IMR-90 (cell line): ENCODE results near the gene ARAP1.

Experiments
- BHLHE40 ChIP-seq: fragments of 150-350 bp; IDR thresholded peaks from 2 replicates; pipeline ENCODE4 v1.6.1; 2016; ENCODE audit warnings: mild to moderate bottlenecking, low read depth, low read length
- CEBPB ChIP-seq: IDR thresholded peaks from 2 replicates; pipeline ENCODE4 v1.6.1; 2012; ENCODE audit warnings: low read depth, low read length, improper control_type of control experiment
- CHD1 ChIP-seq: IDR thresholded peaks from 2 replicates; pipeline ENCODE4 v1.6.1; 2012; ENCODE audit warnings: low read depth, low read length, improper control_type of control experiment
- CTCF ChIP-seq: conservative IDR thresholded peaks from 2 replicates; pipeline ENCODE4 v1.5.1; 2012; ENCODE audit warnings: mild to moderate bottlenecking, low read depth, low read length, improper control_type of control experiment
- MAFK ChIP-seq: IDR thresholded peaks from 2 replicates; pipeline ENCODE4 v1.6.1; 2012; ENCODE audit warnings: low read depth, low read length, improper control_type of control experiment
- MAZ ChIP-seq: IDR thresholded peaks from 2 replicates; pipeline ENCODE4 v1.6.1; 2012; ENCODE audit warnings: low read depth, mild to moderate bottlenecking, low read length, improper control_type of control experiment, moderate library complexity, borderline replicate concordance
- MXI1 ChIP-seq: IDR thresholded peaks from 2 replicates; pipeline ENCODE4 v1.6.1; 2012; ENCODE audit warnings: low read depth, mild to moderate bottlenecking, low read length, moderate library complexity, borderline replicate concordance
- POLR2A ChIP-seq: IDR thresholded peaks from 2 replicates; pipeline ENCODE4 v1.6.1; 2012; ENCODE audit warnings: mild to moderate bottlenecking, low read depth, low read length
- RAD21 ChIP-seq: IDR thresholded peaks from 2 replicates; pipeline ENCODE4 v1.6.1; 2012; ENCODE audit warnings: low read length, improper control_type of control experiment
- SMC3 ChIP-seq: fragments of 150-350 bp; IDR thresholded peaks from 2 replicates; pipeline ENCODE4 v1.6.1; 2016; ENCODE audit warnings: low read depth, mild to moderate bottlenecking, antibody characterized with exemption, low read length, moderate library complexity

DNA sequence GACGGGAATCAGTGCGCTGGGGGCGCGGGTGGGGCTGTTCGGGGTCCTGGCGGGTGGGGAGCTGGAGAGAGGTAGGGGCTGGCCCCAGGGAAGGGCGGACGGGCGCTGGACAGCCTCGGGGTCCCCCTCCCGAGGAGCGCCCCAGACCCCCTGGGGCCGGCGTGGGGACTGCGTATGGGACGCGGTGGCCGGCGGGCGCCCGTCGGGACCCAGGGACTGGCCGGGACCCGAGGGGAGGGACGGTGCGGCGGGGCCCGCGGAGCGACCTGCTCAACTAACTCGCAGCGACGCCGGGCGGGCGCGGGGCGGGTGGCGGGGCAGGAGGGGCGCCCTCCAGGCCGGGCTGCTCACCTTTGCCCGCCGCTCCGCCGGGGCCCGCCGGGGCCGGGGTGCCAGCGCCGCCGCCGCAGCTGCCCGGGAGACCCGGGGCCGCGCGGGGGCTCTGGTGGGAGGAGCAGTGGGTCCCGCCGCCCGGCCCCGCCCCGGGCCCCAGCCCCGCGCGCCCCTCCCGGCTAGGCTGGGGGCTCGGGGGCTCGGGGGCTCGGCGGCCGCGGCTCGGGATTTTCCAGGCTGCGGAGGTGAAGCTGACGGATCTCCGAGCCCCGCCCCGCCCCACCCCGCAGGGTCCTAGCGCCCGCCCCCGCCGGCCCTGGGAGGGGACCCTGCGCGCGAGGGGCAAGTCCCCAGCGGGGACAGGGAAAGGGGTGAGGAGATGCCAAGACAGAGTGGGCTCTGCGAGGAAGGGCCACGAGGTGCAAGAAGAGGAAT, 29.3 kb upstream of the ARAP1 start:
- TF ChIP-seq CTCF (no peak), MXI1 (no peak), CHD1 (no peak), POLR2A (no peak), SMC3 (no peak), RAD21 (no peak), MAZ (no peak; the same call in 1 of the 2 replicates), CEBPB (no peak), MAFK (no peak), BHLHE40 (no peak)
